ENCODE measurements around the gene FBXL13.
"Not testable (repeated sequence)": the region's sequence is repeated elsewhere in the genome, so short reads cannot be mapped to it uniquely, and the experiment has no call there.

FBXL13 gene

GRCh38 chr7:102983602-102984001, 91.0 kb downstream of the FBXL13 start:
- DNase-seq (ENCODE audit: low spot score): no peak

DNA sequence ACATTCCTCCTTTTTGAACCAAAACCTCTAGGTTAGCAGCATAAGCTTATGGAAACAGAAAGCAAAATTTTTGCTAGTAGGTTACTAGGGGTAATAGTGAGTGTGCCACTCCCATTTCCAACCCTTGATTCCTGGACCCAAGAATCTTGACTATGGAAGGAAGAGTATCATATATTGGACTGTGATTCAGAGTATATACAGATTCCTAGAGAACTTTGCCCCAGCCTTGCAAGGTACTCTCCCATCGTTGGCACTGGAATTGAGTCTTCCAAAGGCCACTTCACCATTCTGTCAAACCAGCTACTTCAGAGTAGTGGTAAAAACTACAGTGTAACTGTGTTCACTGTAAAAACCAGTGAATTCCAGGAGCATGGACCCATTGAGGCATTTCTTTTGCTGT, 92.4 kb downstream of the FBXL13 start:
- no peak for DNase-seq (ENCODE audit: low spot score)

GRCh38 chr7:102981451-102981850, 93.1 kb downstream of the FBXL13 start:
- DNase-seq (ENCODE audit: low spot score): no peak

GRCh38 chr7:102979670-102980069, 94.9 kb downstream of the FBXL13 start:
- no peak for DNase-seq (ENCODE audit: low spot score)

GRCh38 chr7:102978284-102978683, 96.3 kb downstream of the FBXL13 start:
- DNase-seq (ENCODE audit: low spot score): no peak

DNA sequence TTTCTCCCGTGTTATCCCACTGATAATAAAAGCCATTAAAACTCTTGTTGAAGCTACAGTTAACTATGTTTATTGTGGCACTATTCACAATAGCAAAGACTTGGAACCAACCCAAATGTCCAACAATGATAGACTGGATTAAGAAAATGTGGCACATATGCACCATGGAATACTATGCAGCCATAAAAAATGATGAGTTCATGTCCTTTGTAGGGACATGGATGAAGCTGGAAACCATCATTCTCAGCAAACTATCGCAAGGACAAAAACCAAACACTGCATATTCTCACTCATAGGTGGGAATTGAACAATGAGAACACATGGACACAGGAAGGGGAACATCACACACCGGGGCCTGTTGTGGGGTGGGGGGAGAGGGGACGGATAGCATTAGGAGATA, 97.0 kb downstream of the FBXL13 start:
- not testable (repeated sequence) for DNase-seq (ENCODE audit: low spot score)

GRCh38 chr7:102976493-102976892, 98.1 kb downstream of the FBXL13 start:
- DNase-seq (ENCODE audit: low spot score): no peak

GRCh38 chr7:102975854-102976253, 98.7 kb downstream of the FBXL13 start:
- no peak for DNase-seq (ENCODE audit: low spot score)

GRCh38 chr7:102974366-102975236, 100.0 kb downstream of the FBXL13 start:
- DNase-seq (ENCODE audit: low spot score): no peak

DNA sequence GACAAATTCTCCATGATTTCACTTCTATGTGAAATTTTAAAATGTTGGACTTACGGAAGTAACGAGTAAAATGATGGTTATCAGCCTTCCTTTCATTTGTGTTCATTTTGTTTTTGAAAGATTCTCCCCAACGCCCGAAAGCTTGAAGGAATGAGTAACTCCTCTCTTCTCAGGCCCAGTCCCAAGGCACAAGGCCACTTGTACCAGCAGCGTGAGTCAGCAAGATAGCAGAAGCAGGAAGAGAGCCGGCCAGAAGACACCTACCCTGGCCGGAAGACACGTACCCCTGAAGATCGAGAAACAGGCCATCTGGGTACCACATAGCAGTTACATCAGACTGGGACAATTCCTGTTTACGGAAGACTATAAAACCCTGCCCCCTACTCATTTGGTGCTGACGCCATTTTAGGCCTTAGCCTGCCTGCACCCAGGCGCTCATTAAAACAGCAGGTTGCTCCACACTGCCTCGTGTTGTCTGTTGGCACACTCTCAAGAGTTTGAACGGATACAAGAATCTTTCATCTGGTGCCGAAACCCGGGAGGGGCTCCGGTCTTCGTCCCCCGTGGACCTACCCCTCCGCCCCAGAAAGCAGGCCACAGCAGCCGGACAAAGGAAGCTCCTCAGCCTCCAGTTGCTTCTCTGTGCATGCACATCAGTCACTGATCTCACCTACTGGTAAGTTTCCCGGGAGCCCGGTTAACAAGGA, 101.3 kb downstream of the FBXL13 start:
- no peak for DNase-seq (ENCODE audit: low spot score)

- DNase-seq (ENCODE audit: low spot score): no peak
Observed at GRCh38 chr7:102967798-102968197, 106.8 kb downstream of the FBXL13 start.

DNA sequence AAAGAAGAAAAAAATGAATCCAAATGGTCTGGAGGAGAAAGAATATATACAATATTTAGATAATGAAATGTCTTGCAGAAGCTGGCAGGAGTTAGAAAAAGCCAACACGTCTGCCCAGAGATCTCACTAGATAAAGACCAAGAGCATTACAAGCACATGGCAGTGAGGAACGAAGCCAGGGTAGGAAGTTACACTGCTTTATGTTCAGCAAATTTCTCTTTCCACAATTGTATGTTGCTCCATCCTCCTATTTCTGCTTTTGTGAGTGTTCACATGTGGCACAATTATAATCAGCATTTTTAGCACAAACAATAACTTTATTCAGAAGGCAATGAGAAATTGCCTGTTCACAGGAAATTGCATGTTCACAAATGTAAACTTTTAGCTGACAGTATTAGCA, 108.1 kb downstream of the FBXL13 start:
- no peak for DNase-seq (ENCODE audit: low spot score)

DNA sequence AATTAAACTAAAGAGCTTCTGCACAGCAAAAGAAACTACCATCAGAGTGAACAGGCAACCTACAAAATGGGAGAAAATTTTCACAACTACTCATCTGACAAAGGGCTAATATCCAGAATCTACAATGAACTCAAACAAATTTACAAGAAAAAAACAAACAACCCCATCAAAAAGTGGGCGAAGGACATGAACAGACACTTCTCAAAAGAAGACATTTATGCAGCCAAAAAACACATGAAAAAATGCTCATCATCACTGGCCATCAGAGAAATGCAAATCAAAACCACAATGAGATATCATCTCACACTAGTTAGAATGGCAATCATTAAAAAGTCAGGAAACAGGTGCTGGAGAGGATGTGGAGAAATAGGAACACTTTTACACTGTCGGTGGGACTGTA, 112.6 kb downstream of the FBXL13 start:
- not testable (repeated sequence) for DNase-seq (ENCODE audit: low spot score)

- DNase-seq (ENCODE audit: low spot score): not testable (repeated sequence)
Observed at GRCh38 chr7:102958004-102958403, 116.6 kb downstream of the FBXL13 start.

DNA sequence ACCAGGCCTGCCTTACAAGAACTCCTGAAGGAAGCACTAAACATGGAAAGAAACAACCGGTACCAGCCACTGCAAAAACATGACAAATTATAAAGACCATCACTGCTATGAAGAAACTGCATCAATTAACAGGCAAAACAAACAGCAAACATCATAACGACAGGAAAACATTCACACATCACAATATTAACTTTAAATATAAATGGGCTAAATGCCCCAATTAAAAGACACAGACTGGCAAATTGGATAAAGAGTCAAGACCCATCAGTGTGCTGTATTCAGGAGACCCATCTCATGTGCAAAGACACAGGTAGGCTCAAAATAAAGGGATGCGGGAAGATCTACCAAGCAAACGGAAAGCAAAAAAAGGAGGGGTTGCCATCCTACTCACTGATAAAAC, 120.2 kb downstream of the FBXL13 start:
- DNase-seq (ENCODE audit: low spot score): not testable (repeated sequence)

DNA sequence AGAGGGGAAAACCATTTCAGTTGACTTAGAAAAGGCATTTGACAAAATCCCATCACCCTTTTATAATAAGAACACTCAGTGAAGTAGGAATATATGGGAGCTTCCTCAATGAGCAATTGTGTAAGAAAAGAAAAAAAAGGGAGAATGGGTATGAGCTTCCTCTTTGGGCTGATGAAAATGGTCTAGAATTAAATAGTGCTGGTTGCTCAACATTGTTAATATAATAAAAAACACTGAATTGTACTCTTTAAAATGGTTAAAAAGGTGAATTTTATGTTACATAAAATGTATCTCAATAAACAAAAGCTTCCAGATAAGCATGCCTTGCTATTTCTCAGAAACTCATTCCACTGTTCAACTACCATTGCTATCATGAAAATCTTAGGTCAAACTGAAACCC, 121.2 kb downstream of the FBXL13 start:
- no peak for DNase-seq (ENCODE audit: low spot score)

DNA sequence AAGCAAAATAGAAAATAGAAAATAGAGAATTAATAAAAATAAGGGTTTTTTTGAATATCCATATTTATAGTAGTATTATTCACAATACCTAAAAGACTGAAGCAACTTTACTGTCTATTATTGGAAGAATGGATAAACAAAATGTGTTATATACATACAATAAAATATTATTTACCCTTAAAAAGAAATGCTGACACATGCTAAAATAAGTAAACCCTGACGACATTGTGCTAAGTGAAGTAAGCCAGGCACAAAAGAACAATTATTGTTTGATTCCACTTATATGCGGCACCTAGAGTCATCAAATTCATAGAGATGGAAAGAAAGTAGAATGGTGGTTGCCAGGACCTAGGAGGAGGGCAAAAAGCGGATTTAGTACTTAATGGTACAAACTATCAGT, 122.8 kb downstream of the FBXL13 start:
- no peak for DNase-seq (ENCODE audit: low spot score)

GRCh38 chr7:102944241-102944640, 130.4 kb downstream of the FBXL13 start:
- DNase-seq (ENCODE audit: low spot score): no peak

DNA sequence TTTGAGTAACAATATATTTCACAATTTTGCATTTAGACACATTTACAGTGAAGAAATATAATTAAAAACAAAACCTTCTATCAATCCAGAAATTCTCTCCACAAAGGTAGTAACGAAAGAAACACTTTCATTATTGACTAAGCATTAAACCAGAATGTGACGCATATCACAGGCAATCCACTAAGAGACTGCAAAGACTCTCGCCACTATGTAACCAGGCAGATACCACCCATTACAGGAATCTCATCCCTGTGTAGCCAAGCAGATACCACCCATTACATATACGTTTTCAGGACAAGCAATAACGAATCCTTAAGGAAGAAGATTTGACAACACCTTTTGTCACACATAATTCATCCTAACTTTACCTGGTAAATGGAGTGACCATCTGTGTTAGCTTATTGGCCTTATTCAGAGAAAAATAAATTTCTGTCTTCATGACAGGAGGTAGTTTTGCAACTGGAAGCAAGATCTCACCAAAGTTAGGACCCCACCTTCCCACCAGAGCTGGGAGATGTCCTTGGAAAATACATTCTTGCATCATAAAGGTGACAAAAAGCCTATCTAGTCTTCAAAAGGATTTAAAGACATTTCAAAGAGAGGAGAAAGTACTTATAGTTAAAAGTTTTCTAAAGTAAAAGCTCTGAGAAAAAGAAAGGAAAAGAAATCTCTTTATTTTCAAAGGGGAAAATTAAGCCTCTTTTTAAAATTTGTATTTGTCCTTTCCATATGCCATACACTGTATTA, 131.0 kb downstream of the FBXL13 start:
- DNase-seq (ENCODE audit: low spot score): no peak

GRCh38 chr7:102942868-102943267, 131.7 kb downstream of the FBXL13 start:
- DNase-seq (ENCODE audit: low spot score): no peak

DNA sequence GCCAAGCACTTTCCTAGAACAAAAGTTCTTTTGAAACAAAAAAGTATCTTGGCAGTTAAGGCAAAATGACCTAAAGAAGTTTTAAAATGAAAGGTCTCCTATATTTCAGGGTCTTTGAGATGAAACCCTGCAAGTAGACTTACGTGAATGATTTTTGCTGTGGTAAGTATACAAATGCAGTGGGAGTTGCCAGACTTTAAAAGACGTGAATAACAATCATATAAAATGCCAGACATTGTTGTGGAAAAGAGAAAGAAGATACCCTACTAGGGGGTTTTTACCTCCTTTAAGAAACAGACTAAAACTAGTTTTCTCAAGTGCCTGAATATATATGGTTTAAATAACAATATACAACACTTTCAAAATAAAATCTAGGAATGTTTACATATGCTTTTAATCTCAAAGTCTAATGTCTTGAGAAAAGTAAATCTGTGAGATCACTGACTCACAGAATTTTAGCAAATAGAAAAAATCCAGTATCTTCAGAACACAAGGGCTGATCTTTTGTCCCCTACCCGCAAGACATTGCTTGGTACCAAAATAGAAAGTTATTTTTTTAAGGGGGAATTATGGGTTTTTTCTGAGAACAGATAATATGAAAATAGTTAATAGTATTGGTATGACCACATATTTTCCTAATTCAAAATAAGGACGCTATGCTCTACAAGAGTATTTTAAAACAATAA, 132.3 kb downstream of the FBXL13 start:
- DNase-seq (ENCODE audit: low spot score): no peak

GRCh38 chr7:102938679-102939078, 135.9 kb downstream of the FBXL13 start:
- DNase-seq (ENCODE audit: low spot score): no peak

All from SK-N-DZ (cell line).